HEK293 (cell line): ENCODE data around the gene CUL1.

Experiments
- GLIS1 ChIP-seq: fragments of 450-650 bp; formaldehyde crosslinking; IDR thresholded peaks from 2 replicates; pipeline ENCODE4 v1.5.1; 2016; ENCODE audit warnings: missing biosample characterization, missing genetic modification characterization
- HIC1 ChIP-seq: fragments of 450-650 bp; formaldehyde crosslinking; IDR thresholded peaks from 2 replicates; pipeline ENCODE4 v1.5.1; 2016; ENCODE audit warnings: missing biosample characterization, missing genetic modification characterization
- MYNN ChIP-seq: fragments of 450-650 bp; formaldehyde crosslinking; IDR thresholded peaks from 2 replicates; pipeline ENCODE4 v1.5.1; 2016; ENCODE audit warnings: missing biosample characterization, missing genetic modification characterization, borderline replicate concordance
- OSR2 ChIP-seq: fragments of 450-650 bp; formaldehyde crosslinking; IDR thresholded peaks from 2 replicates; pipeline ENCODE4 v1.5.1; 2016; ENCODE audit warnings: missing biosample characterization, missing genetic modification characterization
- PRDM1 ChIP-seq: fragments of 450-650 bp; formaldehyde crosslinking; IDR thresholded peaks from 2 replicates; pipeline ENCODE4; 2016; ENCODE audit warnings: missing biosample characterization, missing genetic modification characterization
- PRDM4 ChIP-seq: fragments of 450-650 bp; formaldehyde crosslinking; IDR thresholded peaks from 2 replicates; pipeline ENCODE4 v1.5.1; 2017; ENCODE audit warnings: missing biosample characterization, missing genetic modification characterization
- PRDM6 ChIP-seq: fragments of 450-650 bp; formaldehyde crosslinking; IDR thresholded peaks from 2 replicates; pipeline ENCODE4 v1.5.1; 2017; ENCODE audit warnings: missing biosample characterization, missing genetic modification characterization
- REST ChIP-seq: fragments of 450-650 bp; formaldehyde crosslinking; IDR thresholded peaks from 2 replicates; pipeline ENCODE4 v1.5.1; 2016; ENCODE audit warnings: missing biosample characterization, missing genetic modification characterization
- SCRT1 ChIP-seq: fragments of 450-650 bp; formaldehyde crosslinking; IDR thresholded peaks from 2 replicates; pipeline ENCODE4 v1.5.1; 2016; ENCODE audit warnings: missing biosample characterization, missing genetic modification characterization, borderline replicate concordance
- SCRT2 ChIP-seq: fragments of 450-650 bp; formaldehyde crosslinking; IDR thresholded peaks from 2 replicates; pipeline ENCODE4 v1.5.1; 2016; ENCODE audit warnings: missing biosample characterization, missing genetic modification characterization
- SP7 ChIP-seq: fragments of 450-650 bp; formaldehyde crosslinking; IDR thresholded peaks from 2 replicates; pipeline ENCODE4 v1.5.1; 2016; ENCODE audit warnings: missing biosample characterization, missing genetic modification characterization
- TRIM28 ChIP-seq: IDR thresholded peaks from 2 replicates; pipeline ENCODE4 v1.6.1; 2011; ENCODE audit warnings: low read length, control low read depth, borderline replicate concordance
- ZBTB17 ChIP-seq: fragments of 450-650 bp; formaldehyde crosslinking; IDR thresholded peaks from 2 replicates; pipeline ENCODE4 v1.5.1; 2016; ENCODE audit warnings: missing biosample characterization, missing genetic modification characterization
- ZBTB20 ChIP-seq: fragments of 450-650 bp; formaldehyde crosslinking; IDR thresholded peaks from 2 replicates; pipeline ENCODE4 v1.5.1; 2016; ENCODE audit warnings: missing biosample characterization, missing genetic modification characterization
- ZBTB21 ChIP-seq: fragments of 450-650 bp; formaldehyde crosslinking; IDR thresholded peaks from 2 replicates; pipeline ENCODE4 v1.5.1; 2017; ENCODE audit warnings: missing biosample characterization, missing genetic modification characterization
- ZBTB44 ChIP-seq: fragments of 450-650 bp; IDR thresholded peaks from 2 replicates; pipeline ENCODE4 v1.5.1; 2018; ENCODE audit warnings: missing biosample characterization, mild to moderate bottlenecking, missing genetic modification characterization
- ZEB2 ChIP-seq: fragments of 450-650 bp; formaldehyde crosslinking; IDR thresholded peaks from 2 replicates; pipeline ENCODE4 v1.5.1; 2016; ENCODE audit warnings: missing biosample characterization, missing genetic modification characterization
- ZNF398 ChIP-seq: fragments of 450-650 bp; formaldehyde crosslinking; IDR thresholded peaks from 2 replicates; pipeline ENCODE4 v1.5.1; 2017; ENCODE audit warnings: missing biosample characterization, missing genetic modification characterization
- ZNF629 ChIP-seq: fragments of 450-650 bp; formaldehyde crosslinking; IDR thresholded peaks from 2 replicates; pipeline ENCODE4 v1.5.1; 2017; ENCODE audit warnings: missing biosample characterization, missing genetic modification characterization
- ZNF654 ChIP-seq: fragments of 450-650 bp; formaldehyde crosslinking; IDR thresholded peaks from 2 replicates; pipeline ENCODE4 v1.5.1; 2016; ENCODE audit warnings: low read depth, missing biosample characterization, missing genetic modification characterization
- ZNF76 ChIP-seq: fragments of 450-650 bp; formaldehyde crosslinking; IDR thresholded peaks from 2 replicates; pipeline ENCODE4; 2016; ENCODE audit warnings: low read depth, missing biosample characterization, missing genetic modification characterization, borderline replicate concordance
- ZNF843 ChIP-seq: fragments of 450-650 bp; formaldehyde crosslinking; IDR thresholded peaks from 2 replicates; pipeline ENCODE4 v1.5.1; 2016; ENCODE audit warnings: missing biosample characterization, missing genetic modification characterization
- ZSCAN30 ChIP-seq: fragments of 450-650 bp; IDR thresholded peaks from 2 replicates; pipeline ENCODE4 v1.5.1; 2018; ENCODE audit warnings: missing biosample characterization, mild to moderate bottlenecking, missing genetic modification characterization, moderate library complexity
- ZSCAN5A ChIP-seq: fragments of 450-650 bp; formaldehyde crosslinking; IDR thresholded peaks from 2 replicates; pipeline ENCODE4 v1.5.1; 2016; ENCODE audit warnings: missing biosample characterization, missing genetic modification characterization

The CUL1 gene

GRCh38 chr7:148773334-148773733 is 74.6 kb downstream of the CUL1 start (continued):
- TF ChIP-seq TRIM28 (peak; percentile 67; the same call in 1 of the 2 replicates), ZNF629 (tag by site-specific recombination) (peak; percentile 63; the same call in 1 of the 2 replicates), OSR2 (tag by site-specific recombination) (peak; percentile 99), ZBTB44 (peak; percentile 92), HIC1 (tag by site-specific recombination) (0 out of 2 replicates have a peak, but pooled peaks have one; percentile 53), ZBTB17 (tag by site-specific recombination) (peak; percentile 12; the same call in 1 of the 2 replicates), REST (no peak), ZNF76 (tag by site-specific recombination) (no peak), PRDM1 (tag by site-specific recombination) (no peak), ZNF654 (tag by site-specific recombination) (no peak), PRDM4 (tag by site-specific recombination) (peak; percentile 70; the same call in 1 of the 2 replicates), ZBTB21 (peak; percentile 71), ZNF843 (tag by site-specific recombination) (peak; percentile 58; the same call in 1 of the 2 replicates), ZSCAN30 (tag by site-specific recombination) (0 out of 2 replicates have a peak, but pooled peaks have one; percentile 41), SCRT2 (no peak), ZEB2 (peak; percentile 67), ZNF398 (tag by site-specific recombination) (no peak), GLIS1 (tag by site-specific recombination) (peak; percentile 23; the same call in 1 of the 2 replicates), ZBTB20 (tag by site-specific recombination) (no peak), SCRT1 (tag by site-specific recombination) (no peak), SP7 (tag by site-specific recombination) (peak; percentile 96), PRDM6 (tag by site-specific recombination) (peak; percentile 94), MYNN (no peak), ZSCAN5A (tag by site-specific recombination) (peak; percentile 19; the same call in 1 of the 2 replicates)
